Measurements from ENCODE around the gene KCNH1.

- TF ChIP-seq CTCF (IDR thresholded peaks at IDR 0.05; ENCODE audit: low read depth, low read length) (no peak), POLR2A (IDR thresholded peaks at IDR 0.05; ENCODE audit: extremely low read depth, insufficient read length) (no peak)
Observed at GRCh38 chr1:210826686-210827085, 307.3 kb downstream of the KCNH1 start.
